ENCODE results near the gene ZDHHC11.
"Not testable (repeated sequence)": the region's sequence is repeated elsewhere in the genome, so short reads cannot be mapped to it uniquely, and the experiment has no call there.

Gene ZDHHC11

DNA sequence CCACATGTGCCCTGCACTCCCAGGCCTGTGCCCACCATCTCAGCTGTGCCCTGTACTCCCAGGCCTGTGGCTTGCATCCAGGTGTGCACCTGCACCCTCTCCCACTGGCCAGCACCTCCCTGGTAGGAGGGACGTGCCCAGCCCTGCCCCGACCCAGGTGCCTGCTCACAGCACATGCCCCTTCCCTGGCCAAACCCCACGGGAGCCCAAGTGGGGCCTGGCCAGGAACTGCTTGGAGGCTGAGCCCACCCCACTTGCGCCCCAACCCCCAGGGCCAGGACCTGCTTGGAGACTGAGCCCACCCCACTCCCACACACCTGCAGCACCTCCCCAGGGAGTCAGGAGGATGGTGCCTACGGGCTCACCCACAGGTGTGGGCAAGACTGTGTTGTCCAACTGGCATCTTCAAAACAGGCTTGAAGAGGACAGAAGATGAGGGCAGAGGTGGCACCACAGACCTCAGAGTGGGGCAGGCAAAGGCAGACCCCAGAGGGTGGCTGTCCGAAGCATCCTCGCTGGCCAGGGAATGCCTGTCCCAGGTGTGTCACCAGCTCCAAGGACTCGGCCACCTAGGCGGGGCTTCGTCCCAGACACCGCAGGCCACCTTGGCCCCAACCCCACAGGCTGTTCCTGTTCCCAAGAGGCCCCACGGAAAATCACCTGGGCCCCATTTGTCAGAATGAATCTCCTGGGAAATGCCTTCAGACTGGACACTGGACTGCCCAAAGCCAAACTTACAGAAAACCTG is 77.1 kb downstream of the ZDHHC11 start:
- no peak for DNase-seq

DNA sequence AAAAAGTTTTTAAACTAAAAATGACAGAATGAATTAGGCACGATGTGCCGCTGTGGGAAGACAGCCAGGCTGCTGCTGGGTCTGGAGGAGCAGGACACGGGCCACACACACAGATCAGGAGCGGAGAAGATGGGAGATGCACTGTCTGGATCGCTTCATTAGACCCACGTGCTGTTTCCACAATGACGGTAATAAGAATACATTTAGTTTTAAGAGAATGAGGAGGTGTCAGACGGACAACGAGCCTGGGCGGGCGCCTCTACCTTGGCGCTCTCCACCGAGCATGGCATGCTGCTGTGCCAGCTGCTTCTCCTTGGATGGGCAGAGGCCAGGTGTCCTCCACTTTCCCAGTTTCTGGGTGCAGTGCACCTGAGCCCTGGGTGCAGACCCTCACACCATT is 77.9 kb downstream of the ZDHHC11 start:
- DNase-seq = not testable (repeated sequence)

DNA sequence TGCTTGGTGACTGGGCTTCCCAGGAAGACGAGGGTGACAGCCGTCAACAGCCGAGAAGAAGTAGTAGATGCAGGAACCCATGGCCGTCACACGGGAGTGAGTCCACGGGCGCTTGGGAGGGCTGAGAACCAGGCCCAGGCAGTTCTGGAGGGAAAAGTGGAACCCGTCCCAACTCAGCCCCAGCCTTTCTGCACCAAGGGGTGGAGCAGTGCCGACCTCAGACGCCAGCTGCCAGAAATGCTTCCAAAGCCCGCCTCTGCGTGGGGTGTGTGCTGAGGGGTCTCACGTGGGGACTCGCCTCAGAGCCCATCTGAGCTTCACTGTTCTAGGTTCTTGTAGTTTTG is 78.3 kb downstream of the ZDHHC11 start:
- not testable (repeated sequence) for DNase-seq

DNA sequence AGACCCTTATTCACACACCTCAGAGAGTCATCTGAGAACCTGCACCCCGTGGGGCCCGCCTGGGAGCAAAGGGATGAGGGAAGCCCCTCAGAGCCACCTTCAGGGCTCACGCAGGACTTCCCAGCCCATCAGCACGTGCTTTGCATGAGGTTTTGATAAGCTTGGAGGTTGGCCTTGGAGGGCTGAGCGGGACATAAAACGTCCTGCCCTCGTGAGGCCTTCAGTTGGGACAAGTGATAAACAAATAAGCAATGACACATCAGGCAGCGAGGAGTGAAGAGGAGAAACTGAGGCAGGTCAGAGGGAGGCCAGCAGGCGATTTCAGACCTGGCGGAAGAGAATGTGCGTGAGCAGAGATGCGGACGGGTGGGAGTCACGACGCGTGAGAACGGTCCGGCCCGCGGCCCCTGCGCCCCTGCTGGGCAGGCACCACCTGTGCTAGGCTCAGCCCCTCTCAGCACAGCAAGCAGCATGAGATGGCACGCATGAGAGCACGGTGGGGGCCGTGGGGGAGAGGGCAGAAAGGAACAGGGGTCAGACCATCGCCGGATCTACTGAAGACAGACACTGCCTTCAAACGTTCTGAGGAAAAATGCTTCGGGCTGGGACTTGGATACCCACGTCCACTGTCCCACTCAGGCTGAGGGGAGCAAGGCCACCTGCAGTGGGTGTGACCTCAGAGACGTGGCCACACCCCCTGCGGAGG is 78.8 kb downstream of the ZDHHC11 start:
- DNase-seq = not testable (repeated sequence)

DNA sequence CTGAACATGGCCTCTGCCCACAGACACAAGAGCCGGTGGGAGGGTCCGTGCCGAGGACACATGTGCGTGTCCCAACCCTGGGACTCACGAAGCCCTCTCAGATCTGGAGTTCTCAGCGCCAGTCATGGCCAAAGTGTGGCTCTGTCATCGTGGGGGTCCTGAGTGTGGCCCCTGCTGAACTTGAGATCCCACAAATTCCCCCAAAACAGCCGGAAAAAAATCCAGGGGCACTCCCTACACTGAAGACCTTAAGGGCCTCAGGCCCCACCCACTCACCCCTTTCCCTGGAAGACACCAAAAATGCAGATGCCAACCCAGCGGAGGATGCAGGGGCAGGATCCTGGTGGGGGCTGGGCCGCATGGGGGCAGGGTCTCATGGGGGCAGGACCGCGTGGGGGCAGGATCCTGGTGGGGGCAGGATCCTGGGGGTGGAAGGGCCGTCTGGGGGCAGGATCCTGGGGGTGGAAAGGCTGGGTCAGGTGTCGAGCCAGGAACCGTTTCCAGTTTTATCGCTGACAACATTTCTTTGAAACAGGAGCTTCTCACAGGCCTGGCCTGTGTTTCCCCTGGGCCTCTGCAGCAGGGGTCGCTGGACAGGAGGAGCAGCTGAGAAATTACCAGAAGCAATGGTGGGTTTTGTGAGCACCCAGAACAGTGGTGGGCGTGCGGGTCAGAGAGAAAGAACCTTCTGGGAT is 79.6 kb downstream of the ZDHHC11 start:
- not testable (repeated sequence) for DNase-seq

DNA sequence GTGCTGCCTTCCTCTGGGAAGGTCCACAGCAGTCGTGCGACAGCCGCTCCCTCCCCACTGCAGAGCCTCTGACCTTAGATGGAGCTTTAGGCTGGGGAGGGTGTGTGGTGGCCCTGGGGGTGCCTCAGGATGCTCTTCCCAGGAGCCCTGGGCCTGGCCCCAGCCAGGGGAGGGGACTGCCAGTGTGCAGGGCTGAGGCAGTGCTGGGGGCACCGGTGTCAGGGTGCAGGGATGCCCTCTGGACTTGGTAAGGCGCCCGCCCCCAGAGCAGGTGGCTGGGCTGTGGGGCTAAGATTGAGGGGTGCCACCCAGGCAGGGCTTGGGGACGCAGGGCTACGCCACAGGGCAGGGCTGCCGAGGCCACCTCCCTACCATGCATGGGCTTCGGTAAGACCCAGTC is 80.2 kb downstream of the ZDHHC11 start:
- not testable (repeated sequence) for DNase-seq

DNA sequence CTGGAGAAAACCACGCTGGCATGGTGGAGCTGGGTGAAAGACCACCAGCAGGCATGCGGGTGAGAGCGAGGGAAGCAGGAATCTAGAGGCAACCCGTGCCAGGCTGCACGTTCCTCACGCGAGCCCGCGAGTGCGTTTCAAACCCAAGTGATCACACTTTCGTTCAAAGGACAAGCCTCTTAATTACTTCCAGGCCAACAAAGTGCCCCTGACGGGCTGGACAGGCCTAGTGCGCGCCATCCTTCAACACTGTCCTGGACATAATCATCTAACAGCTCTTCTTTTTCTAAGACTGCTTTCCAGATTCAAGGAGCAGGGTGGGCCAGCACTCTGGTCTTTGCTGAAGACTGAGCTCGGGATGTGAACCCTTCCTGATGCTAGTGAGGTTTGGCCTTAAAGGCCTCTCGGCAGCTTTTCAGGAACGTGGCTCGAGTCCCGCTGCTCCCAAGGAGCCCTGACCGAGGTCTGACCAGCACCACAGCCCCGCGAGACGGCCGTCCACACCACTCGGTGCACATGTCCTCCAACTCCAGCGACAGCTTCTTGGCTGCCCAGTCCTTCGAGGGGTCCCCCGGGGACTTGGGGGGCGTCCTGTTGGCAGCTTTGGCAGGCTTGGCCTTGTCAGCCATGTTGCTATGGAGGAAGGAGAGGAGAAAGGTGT is 81.2 kb downstream of the ZDHHC11 start:
- not testable (repeated sequence) for DNase-seq

DNA sequence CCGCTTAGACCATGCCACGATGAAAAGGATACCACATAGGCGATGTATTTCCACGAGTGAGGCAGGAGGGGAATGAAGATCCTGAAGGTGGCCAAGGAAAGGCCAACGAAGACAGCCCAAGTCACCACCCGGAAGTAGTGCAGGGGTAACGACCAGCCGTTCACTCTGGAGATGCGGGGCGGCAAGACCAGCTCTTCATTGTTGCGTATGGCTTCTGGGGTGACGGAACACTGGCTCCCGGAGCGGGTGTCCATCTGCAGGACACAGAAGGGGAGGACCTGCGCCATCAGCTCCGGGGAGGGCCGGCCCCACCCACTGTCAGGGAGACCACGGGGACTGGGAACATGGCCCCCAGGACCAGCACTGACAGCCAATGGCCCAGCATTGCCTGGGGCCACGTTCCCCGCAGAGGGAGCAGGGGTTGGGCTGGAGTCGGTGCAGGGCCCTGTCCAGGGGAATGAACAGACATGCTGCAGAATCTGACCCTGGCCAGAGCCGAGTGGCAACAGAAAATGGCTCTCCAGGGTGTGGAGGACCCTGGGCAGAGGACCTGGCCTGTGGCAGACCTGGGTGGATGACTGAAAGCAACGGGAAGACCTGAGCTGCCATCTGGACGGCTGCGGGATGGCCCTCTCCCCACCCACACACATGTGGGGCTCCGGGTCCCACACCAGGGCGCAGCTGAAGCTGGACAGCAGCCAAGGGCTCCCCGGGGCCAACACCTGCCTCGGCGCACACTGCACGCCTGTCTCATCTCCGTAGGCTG is 83.9 kb downstream of the ZDHHC11 start:
- DNase-seq = no peak

DNA sequence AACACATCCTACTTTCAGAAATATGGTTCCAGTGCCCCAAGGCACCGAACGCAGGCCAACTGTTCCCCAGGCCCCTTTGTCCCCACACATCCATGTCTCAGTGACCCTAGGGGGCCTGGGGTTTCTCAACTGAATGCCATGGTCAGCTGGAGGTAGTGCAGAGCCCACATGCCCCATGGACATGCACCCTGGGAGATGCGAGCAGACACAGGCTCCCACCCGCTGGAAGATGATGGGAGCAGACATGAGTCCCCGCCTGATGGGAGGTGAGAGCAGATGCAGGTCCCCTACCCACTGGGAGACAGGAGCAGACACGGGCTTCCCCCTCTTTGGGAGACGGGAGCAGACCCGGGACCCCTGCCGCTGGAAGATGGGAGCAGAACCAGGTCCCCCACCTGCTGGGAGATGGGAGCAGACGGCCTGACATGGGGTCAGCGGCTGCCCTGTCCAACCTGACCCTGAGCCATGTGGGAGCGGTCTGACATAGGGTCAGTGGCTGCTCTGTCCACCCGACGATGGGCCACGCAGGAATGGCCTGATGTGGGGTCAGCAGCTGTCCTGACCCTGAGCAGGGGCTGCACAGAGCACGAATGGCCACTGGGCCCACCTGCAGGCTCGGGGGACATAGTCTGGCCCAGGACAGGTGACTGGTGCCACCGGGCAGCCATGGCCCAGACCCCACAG is 84.7 kb downstream of the ZDHHC11 start:
- no peak for DNase-seq

DNA sequence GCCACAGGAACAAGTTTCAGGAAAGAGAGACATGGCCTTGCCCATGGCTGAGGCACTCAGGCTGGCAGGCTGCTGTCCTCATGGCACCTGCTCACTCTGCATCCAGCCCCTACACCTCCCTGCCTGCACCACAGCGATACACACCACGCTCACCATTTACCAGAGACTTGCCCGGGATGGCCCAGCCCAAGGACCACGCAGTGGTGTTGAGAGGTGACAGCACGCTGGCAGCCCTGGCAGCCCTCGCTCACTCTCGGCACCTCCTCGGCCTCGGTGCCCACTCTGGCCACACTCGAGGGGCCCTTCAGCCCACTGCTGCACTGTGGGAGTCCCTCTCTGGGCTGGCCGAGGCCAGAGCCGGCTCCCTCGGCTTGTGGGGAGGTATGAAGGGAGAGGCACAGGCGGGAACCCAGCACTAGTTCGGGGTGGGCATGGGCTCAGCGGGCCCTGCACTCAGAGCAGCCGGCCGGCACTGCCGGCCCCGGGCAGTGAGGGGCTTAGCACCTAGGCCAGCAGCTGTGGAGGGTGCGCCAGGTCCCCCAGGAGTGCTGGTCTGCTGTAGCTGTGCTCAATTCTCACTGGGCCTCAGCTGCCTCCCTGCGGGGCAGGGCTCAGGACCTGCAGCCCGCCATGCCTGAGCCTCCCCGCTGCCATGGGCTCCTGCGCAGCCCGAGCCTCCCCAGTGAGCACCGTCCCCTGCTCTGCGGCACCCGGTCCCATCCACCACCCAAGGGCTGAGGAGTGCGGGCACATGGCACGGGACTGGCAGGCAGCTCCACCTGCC is 86.6 kb downstream of the ZDHHC11 start:
- DNase-seq = no peak

DNA sequence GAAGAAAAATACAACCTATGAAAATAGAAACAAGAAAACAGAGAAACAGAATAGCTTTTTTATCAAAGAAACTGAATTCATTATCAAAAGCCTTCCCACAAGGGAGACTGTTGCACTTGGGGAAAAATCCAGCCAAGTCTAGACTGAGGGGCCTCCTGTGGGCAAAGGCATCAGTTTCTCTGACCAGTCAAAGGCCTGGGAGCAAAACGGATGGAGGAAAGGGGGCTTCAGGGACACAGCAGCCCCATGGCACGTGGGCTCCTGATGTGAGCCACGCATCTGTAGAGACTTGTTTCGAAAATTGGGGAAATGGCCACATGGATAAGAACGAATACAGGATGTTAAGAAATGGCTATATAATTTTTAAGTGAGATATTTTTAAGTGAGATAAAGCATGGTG is 87.4 kb downstream of the ZDHHC11 start:
- DNase-seq = no peak

DNA sequence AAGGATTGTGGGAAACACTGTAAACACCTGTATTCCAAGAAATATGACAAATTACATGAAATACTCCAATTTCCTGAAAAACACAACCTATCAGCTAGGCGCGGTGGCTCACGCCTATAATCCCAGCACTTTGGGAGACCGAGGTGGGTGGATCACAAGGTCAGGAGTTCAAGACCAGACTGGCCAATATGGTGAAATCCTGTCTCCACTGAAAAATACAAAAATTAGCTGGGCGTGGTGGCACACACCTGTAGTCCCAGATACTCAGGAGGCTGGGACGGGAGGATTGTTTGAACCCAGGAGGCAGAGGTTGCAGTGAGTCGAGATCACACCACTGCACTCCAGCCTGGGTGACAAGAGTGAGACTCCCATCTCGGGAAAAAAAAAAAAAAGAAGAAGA is 87.8 kb downstream of the ZDHHC11 start:
- not testable (repeated sequence) for DNase-seq

DNA sequence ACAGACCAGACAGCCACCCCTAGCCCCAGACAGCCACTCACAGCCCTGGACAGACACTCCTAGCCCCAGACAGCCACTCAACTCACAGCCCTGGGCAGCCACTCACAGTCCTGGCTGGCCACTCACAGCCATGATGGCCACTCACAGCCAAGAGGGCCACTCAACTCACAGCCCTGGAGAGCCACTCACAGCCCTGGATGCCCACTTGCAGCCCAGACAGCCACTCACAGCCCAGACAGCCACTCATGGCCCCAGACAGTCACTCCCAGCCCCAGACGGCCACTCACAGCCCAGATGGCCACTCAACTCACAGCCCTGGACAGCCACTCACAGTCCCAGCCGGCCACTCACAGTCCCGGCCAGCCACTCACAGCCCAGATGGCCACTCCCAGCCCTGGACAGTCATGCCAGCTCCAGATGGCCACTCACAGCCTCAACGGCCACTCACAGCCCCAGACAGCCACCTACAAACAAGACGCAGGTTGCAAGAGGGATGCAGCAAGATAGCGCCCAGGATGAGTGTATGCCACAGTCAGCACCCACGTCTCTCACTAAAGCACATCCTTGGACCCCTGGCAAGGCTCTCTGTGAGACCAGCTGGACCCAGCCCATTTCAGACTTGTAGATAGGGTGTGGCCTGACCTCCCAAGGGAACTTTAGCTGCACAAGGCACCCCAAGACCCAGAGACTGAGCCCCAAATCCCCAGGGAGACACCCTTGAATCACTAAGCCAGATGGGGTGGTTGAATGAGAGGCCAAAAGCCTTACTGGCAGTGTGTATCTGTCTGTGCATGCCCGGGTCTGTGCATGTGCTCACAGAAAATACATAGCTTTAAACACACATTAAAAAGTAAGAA is 88.7 kb downstream of the ZDHHC11 start:
- DNase-seq = no peak

DNA sequence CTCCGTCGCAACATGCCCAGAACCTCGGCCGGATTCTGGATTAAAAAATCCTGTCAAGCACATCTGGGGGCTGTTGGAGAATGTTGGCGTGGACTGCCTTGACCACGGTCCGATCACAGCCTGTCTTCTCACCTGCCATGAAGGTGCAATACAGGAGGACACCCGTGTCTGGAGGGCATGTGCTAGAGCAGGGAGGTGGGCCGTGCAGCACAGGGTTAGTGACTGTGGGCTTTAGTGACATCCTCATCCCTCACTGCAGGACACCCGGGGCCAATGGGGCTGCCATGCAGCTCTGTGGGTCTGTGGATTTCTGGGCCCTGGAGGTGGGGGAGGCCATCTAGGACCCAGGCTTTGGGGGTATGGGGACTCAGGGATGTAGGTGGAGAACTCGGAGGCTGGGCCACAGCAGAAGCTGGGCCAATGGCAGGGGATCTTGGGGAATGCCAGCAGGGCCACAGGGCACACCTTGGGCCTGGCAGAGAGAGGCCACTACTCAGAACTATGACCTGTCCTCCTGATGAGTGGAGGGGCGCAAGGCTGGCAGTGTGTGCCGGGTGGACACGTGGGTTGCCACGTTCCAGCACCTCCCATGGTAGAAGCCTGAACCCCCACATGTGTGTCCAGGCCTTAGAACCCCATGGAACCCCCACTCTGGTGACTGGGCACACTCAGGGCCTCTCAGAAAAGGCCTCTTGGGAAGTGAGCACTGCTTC is 89.6 kb downstream of the ZDHHC11 start:
- no peak for DNase-seq

DNA sequence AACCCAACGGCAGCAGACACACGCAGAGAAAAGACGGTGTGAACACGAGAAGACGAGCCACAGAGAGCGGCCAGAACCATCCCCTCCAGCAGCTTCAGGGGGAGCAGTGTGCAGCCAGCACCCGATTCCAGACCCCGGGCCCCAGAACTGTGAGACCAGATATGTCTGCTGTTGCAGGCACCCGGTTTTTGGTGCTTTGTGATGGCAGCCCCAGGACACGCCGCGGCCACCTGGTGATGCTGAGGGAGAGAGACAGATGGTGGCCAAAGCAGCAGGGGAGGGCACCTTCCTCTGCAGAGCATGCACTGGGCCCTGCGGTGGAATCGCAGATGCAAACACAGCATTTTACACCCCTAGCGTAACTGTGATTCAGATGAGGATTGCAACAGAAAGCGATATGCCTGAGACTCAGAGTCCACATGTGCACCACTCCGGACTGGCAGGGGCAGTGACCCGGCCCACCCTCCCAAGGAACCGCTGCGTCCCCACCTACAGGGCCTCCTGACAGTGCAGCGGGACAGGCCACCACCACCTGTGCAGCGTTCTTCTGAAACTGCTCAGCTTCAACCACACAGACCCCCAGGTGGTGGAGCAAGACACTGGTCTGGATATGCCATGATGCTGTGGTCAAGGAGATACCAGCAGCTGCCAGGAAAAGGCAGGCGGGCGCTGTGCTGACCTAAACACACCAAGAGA is 90.3 kb downstream of the ZDHHC11 start:
- DNase-seq = no peak

DNA sequence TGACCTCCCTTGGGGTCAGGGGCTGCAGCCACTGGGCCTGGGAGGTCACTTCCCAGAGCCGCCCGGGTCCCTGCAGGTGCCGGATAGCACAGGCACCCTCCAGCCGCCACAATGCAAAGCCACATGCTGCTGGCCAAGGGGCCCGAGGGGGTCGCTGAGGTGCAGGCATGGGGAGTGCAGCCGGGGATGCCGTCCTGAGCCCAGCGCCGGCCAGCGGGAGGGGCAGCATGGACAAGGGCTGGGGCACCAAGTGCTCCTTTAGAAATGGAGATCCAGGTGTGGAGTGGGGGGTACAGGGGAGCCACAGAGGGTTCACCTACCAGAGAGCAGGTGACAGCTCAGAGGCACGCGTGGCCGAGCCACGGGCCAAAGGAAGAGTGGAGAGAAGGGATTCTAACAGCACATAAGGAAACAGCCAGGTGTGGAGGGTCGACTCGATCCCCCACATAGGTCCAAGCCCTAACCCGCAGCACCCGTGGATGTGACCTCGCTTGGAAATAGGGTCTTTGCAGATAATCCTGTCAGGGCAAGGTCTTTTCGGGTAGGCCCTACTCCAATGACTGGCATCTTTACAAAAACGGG is 90.9 kb downstream of the ZDHHC11 start:
- no peak for DNase-seq

DNA sequence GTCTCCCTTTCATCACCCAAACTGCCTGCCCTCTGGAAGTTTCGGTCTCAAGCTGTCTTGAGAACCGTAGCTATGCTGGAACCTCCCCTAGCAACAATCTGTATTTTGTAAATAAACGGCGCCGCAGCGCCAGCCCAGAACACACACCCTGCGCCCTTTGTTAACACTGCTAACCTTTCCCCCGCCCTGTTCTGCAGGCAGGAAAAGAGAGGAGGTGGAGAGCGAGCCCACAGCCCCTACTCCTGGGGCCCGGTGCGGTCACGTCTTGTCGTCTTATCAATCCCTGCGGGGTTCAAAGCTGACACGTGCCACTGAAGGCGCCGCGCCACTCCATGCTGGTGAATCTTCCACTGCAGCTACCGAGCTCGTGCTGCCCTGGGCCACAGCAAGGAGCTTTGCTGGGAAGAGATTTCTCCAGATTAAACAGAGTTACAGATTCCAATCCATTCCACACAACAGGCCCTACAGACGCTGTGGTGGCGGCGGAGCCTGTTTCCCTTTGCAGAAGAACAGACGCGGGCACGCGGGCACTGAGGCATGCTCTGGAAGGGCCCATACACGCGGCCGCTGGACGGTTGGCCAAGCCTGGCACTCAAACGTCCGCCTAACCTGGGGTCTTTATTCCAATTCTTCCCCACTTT is 91.6 kb downstream of the ZDHHC11 start:
- no peak for DNase-seq

DNA sequence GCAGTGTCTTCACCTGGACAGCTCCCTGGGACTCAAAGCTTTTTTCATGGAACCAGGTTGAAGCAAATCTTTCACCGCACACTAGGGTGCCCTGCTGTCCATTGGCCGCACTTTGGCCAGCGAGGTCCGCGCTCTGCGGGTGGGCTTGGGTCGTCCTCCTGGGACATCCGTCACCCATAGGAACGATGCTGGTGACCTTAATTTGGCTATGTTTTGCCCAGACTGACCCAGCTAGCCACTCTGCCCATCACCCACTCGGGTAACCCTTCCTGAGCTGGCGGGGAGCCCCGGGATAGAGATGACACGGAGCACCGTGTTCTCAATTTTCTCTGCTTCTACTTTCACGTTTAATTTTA is 92.1 kb downstream of the ZDHHC11 start:
- DNase-seq = no peak
